CD4-positive, alpha-beta T cell treated with Interferon alpha-2 for 1 hour (primary cell): ENCODE data around the gene BPIFB3.

Experiments
- DNase-seq, 2 donors: peaks; one replicate each; pipeline ENCODE4 v3.0.0-alpha.2; 2020 to 2022

Gene BPIFB3

GRCh38 chr20:33063271-33063670, 9.6 kb downstream of the BPIFB3 start:
- DNase-seq, result no peak

- DNase-seq, result no peak
Observed at GRCh38 chr20:33064572-33065287, 11.0 kb downstream of the BPIFB3 start.

GRCh38 chr20:33065785-33066184, 12.1 kb downstream of the BPIFB3 start:
- no peak for DNase-seq

GRCh38 chr20:33067806-33068205, 14.1 kb downstream of the BPIFB3 start:
- DNase-seq, result no peak

GRCh38 chr20:33068251-33068939, 14.7 kb downstream of the BPIFB3 start:
- DNase-seq, result no peak

GRCh38 chr20:33069673-33070072, 16.0 kb downstream of the BPIFB3 start:
- no peak for DNase-seq

GRCh38 chr20:33070111-33071053, 16.7 kb downstream of the BPIFB3 start:
- DNase-seq, result no peak

- DNase-seq, result no peak
Observed at GRCh38 chr20:33071198-33071597, 17.5 kb downstream of the BPIFB3 start.

- no peak for DNase-seq
Observed at GRCh38 chr20:33072362-33072761, 18.7 kb downstream of the BPIFB3 start.

GRCh38 chr20:33072813-33073212, 19.1 kb downstream of the BPIFB3 start:
- no peak for DNase-seq

- no peak for DNase-seq
Observed at GRCh38 chr20:33074675-33075074, 21.0 kb downstream of the BPIFB3 start.

GRCh38 chr20:33075281-33075680, 21.6 kb downstream of the BPIFB3 start:
- DNase-seq, result no peak

GRCh38 chr20:33076662-33077372, 23.1 kb downstream of the BPIFB3 start:
- peak; percentile 8 to 44 for DNase-seq

GRCh38 chr20:33079259-33079658, 25.6 kb downstream of the BPIFB3 start, which contains the start of gene BPIFB4:
Gene BPIFB4, plus strand, starts transcription at chr20:33079643. Its CDS starts 1,884 bp downstream, at chr20:33081527.
- no peak for DNase-seq

- no peak for DNase-seq
Observed at GRCh38 chr20:33081411-33082154, 27.9 kb downstream of the BPIFB3 start.

- no peak for DNase-seq
Observed at GRCh38 chr20:33082546-33082945, 28.8 kb downstream of the BPIFB3 start.

- no peak for DNase-seq
Observed at GRCh38 chr20:33083544-33084340, 30.0 kb downstream of the BPIFB3 start.

- no peak for DNase-seq
Observed at GRCh38 chr20:33084722-33085121, 31.0 kb downstream of the BPIFB3 start.

- DNase-seq, result no peak
Observed at GRCh38 chr20:33086052-33086722, 32.5 kb downstream of the BPIFB3 start.

GRCh38 chr20:33091147-33091546, 37.4 kb downstream of the BPIFB3 start:
- no peak for DNase-seq
